ENCODE results near the gene SLC22A31.

Gene SLC22A31

DNA sequence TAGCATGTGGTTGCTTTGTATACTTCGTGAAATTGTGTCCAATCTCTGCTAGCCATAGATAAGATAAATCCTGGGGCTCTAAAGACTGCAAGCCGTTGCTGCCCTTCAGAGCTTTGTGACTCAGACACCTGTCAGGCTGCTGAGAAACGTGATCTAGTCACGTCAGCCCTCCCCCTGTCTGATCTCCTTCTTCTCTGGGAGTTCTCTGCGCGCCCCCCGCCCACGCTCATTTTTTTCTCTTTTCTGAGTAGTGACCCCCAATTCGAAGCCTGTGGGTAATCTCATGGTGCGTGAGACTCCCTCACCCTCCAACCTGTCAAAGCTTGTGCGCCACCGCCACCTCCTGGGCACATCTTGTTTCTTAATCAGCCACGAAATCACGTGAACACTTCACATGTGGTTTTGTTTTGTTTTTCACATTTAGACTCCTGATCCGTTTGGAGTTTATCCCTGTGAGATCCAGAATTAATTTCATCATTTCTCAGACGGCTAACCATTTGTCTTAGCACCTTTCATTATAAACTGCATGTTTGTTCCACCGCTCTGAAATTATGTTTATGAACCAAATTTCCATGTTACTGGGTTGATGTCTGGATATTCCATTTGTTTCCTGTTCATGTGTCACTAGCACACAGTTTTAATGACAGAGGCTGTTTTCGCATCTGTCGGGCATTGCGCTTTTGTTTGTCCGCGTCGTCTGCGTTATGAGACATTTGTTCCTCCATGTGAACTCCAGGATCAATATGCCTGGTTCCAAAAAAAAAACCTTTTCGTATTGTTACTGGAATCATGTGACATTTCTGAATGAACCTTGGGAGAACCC is 16.2 kb upstream of the SLC22A31 start:
- DNase-seq: peak; percentile 70

DNA sequence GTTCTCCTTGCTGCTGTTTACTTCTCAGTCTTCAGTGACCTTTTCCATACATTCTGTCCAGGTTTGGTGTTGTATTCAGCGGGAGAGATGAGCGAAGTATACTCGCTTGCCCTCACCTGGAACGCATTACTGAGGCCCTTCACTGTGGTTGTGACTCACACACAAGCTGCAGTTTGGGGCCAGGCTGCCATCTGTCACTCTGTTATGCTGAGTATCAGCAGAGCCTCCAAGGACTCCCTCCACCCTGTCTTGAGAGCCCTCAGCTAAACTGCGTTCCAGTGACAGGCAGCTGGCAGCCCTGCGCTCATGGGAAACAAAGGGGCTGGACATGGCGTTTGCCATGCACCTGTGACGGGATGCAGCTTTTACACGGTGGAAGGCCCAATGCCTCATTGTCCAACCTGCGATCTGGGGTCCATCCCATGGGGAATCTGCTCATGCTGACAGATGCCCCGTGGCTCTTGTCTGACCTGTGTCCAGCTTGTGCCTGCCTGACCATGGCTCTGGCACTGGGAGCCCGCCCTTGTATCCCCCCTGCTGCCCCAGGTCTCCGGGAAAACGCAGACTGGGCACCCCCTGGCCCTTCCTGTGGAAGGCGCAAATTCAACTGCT is 10.7 kb upstream of the SLC22A31 start:
- DNase-seq: no peak

DNA sequence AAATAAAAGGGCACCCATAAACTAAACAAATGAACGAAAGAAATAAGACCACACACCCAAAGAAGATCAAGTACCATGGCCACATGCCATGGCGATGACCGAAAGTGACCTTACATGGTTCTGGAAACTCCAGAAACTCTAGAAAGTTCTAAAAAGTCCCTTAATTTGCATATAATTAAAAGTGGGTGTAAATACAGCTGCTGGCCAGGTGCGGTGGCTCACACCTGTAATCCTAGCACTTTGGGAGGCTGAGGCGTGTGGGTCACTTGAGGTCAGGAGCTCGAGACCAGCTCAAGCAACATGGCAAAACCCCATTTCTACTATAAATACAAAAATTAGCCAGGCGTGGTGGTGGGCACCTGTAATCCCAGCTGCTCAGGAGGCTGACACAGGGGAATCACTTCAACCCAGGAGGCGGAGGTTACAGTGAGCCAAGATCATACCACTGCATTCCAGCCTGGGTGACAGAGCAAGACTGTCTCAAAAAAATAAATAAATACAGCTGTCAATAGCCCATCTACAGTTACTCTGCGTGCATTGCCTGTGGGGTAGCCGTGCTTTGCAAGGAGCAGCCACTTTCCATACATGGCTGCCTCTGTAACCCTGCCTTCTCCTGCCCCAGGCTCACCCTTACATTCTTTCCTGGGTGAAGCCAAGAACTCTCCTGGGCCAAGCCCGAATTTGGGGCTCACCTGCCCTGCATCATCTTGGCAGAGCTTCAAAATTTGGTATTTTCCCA is 10.0 kb upstream of the SLC22A31 start:
- no peak for DNase-seq

DNA sequence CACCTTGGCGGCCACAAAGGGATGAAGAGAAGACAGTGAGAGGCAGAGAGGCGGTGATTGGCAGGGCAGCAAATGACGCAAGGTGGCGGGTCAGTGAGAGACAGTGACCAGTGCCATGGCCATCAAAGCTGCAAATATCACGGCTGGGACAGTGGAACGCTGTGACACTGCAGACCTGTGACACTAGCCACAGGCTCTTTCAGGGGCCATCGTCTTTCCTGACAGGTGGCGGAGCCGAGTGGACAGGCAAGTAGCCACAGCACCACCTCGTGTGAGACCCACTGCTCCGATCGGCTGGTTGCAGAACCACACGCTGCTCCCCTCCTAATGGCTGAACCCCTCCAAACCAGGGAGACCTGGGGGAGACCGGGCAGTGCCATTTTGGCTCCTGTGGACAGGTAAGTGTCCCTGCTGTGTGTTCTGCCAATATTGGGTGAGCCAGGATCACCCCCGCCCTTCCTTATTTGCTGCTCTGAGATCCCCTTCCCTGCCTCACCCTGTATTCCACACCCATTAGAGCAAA is 9.2 kb upstream of the SLC22A31 start:
- no peak for DNase-seq

DNA sequence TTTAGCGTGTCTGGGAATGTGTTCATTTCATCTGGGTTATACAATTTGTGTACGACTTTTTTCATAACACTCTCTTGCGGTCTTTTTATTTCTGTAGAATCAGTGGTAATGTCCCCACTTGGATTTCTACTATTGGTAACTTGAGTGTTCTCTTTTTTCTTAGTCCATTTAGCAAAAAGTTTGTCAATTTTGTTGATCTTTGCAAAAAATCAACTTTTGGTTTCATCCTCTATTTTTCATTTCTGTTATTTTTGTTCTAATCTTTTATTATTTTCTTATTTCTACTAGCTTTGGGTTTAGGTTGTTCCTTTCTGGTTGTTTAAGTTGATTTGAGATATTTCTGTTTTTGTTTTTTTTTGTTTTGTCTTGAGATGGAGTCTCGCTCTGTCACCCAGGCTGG is 7.7 kb upstream of the SLC22A31 start:
- DNase-seq: no peak

DNA sequence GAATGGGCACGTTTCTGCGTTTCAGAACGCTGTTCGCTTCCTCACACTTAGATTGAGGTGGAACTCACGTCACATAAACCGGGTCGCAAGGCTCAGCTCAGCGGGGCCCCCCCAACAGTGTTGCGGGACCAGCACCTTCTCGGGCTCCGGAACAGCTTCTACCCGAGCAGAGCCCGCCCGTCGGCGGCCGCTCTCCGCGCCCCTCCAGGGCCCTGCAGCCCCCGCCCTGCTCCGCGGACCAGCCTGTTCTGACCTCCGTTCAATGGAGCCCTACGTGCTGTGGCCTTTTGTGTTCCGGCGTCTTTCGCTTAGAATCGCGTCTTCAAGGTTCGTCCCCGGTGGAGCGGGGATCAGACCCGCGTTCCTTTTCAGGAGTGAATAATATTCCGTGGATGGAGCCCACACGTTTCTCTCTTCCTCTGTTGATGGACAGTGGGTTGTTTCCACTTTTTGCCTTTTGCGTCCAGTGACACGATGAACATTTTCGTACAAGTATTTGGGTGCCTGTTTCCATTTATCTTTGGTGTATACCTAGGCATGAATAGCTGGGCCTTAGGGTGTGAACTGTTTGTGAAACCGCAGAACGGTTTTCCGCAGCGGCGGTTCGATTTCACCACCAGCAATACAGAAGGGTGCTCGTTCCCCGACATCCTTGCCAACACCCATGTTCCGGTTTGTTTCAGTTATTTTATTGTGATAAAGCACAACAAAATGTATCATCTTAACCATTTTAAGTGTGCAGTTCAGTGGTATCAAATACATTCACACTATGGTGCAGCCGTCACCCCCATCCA is 2.3 kb upstream of the SLC22A31 start:
- DNase-seq: no peak

DNA sequence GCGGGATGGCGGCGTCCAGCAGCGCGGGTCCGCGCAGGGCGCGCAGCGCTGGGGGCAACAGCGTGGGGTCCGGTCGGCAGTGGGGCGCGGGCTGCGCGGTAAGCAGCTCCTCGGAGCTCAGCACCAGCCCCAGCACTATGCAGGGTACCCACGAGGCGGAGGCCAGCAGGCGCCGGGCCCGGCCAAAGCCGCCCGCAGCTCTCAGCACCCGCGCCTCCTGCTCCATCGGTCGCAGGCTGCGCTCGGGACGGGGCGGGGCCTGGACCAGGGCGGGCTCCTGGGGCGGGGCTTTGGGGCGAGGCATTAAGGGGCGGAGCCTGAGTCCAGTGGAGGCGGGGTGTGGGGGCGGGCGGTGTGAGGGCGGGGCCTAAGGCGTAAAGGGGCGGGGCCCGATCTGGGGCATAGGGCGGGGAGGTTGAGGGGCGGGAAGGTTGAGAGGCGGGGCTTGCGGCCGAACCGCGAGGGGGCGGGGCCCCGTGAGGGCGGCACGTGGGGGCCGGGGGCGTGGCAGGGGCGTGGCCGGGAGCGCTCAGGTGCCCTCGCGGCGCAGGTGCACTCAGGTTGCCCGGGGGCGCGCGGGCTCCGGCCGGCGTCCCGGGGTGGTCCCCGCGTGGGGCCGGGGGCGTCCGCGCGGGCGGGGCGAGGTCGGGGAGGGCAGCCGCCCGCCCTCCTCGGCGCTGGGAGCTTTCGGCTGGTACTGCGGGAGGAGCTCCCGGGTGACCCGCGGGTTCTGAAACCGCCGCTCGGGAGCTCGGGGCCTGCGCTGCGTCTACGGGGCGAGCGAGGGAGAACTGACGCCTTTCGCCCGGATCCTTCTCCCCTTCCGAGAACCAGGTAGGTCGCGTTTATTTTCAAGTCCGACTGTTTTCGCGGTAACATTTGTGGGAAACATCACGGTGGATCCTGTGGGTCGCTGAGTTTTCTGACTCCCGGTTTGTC is 1.4 kb upstream of the SLC22A31 start:
- peak; percentile 66 for DNase-seq

DNA sequence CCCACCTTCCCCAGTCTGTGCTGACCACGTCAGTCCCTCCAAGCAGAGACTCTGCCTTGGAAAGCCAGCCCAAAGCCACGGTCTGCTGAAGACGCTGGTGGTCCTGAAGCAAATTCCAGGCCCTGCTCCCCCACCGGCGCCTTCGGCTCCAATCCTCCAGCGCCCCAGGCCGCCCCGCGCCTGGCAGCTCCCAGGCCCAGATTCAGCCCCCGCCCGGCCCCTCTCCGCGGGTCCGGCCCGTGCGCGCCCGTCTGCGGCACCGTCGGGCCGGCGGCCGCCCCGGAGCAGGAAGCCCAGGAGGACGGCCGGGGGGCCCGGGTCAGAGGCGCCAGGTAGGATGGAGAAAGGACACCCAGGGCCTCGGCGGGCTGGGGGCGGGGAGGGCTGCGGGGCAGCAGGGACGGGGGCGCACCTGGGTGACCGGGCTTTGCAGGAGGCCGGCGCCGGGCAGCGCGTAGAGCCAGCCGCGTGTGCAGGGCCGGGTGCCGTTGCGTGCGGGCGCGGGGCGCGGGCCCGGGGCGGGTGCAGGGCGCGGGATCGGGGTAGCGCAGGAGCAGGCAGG is 594 bp upstream of the SLC22A31 start:
- no peak for DNase-seq

DNA sequence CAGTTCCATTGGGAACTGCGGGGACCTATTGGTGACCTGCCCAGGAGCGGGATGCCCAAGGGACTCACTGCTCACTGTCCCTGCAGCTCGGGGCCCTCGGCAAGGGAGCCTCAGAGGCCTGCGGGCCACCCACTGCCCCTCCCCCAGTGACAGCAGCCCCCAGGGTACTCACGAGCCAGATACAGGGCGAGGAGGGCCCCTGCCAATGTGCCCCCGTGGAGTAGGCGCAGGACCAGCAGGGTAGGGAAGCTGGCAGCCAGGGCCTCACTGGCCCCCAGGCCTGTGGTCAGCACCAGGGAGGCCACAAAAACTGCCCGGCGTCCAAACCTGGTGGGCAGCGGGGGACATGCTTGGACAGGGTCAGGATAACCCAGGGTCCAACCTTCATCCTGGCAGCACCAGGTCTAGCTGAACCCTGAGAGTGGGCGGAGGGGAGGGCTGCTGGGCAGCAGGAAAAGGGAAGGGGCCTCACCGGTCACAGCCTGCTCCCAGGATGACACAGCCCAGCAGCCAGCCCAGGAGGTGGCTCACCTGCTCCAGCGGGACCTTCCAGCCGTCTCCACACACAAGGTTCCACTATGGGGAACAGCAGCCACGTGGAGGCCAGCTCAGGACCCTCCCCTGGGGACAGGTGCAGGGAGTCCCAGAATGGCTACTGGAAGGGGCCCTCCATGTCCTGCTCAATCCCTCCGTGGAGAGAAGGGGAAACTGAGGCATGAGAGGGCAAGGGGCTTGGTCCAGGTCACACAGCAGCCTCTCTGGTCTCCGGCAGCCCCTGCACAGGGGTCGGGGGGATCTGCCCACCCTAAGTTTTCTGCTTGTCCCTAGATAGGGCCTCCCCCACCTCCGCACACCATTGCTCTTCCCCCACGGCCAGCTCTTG is 855 bp downstream of the SLC22A31 start:
- DNase-seq: no peak

DNA sequence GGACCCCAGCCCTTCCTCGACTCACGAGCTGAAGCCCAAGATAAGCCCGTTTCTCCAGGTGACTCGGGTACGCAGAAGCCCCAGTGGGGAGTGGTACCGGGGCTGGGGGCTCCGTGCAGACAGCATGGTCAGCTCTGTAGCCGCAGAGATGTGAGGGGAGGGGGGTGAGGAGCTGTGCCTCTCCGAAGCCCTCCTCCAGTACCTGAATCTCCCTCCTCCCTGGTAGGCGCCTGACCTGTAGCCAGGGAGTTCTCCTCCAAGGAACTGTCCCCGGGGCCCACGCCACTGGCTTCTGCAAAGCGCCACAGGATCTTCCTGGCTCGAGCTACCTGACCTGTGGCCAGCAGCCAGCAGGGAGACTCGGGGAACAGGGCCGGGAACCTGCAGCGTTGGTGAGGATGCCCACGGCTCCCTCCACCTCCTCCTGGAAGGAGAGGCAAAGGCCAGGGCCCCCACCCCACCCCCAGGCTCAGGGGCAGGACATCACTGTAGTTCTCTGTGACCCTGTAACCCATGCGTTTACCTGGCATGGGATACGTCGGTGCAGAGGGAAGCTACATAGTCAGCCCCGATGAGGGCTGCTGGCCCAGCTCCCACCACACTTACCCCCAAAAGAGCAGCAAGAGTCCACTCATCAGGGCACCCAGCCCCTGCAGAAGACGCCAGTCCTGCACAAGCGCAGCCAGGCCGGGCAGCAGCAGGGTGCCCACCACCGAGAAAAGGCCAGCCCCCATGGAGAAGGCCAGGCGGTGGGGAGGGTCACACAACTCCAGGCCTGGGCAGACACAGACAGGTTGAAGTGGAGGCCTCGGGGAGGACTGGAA is 1.7 kb downstream of the SLC22A31 start:
- no peak for DNase-seq

DNA sequence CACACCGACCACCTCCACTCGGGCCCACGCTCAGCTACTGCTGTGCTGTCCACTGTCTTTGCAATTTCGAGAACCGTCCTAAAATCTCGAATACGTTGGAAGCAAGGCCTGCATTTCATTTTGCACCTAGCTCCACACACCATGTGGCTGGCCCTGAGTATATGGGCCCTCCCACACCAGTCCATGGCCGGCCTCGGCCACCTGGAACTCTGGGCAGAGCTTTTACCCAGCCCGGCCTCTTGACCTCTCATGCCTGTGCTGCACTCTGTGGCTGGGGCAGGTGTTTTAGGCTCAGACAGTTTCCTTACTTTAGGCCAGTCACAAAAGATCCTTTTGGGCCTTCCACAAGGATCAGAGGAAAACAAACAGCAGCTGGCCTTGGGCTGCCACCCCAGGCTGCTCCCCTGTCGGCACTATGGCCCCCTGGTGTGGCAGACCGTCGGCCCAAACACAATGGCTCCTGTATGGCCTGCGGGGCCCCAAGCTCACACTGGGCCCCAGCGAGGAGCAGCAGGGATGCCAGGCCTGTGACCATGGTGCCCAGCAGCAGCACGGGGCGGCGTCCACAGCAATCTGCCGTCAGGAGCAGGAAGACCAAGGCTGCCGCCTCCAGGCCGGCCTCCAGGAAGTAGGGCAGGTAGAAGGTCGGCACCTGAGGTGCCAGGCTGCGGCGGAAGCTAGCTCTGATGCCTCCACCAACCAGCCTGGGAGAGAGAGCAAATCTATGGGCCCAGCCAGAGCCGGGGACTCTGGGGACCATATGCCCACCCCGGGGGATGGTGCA is 2.5 kb downstream of the SLC22A31 start:
- no peak for DNase-seq

DNA sequence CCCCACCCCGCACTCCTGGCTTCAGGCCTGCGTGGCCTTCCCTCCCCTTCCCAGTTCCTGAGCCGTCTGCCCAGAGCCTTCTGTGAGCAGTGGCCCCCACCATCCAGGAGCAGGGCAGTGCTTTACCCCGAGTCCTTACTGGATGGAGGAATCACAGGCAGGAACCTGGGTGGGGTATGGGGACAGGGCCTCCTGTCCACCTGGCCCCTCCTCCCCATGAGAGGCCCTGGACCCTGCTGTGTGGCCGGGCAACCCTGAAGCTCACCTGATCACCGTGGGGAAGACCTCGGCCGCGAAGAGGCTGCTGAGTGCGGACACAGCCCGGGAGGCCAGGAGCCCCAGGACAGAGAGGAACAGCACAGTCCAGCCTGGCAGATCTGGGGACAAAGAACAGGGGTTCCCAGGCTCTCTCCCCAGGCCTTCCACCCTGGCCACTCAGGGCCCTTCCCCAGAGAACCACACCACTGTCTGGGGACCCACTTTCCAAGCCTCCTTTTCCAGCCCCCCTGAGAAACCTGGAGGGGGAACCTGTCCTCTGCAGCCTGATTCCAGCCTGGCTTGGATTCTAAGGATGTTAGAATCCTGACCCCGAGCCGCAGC is 3.2 kb downstream of the SLC22A31 start:
- DNase-seq: no peak

DNA sequence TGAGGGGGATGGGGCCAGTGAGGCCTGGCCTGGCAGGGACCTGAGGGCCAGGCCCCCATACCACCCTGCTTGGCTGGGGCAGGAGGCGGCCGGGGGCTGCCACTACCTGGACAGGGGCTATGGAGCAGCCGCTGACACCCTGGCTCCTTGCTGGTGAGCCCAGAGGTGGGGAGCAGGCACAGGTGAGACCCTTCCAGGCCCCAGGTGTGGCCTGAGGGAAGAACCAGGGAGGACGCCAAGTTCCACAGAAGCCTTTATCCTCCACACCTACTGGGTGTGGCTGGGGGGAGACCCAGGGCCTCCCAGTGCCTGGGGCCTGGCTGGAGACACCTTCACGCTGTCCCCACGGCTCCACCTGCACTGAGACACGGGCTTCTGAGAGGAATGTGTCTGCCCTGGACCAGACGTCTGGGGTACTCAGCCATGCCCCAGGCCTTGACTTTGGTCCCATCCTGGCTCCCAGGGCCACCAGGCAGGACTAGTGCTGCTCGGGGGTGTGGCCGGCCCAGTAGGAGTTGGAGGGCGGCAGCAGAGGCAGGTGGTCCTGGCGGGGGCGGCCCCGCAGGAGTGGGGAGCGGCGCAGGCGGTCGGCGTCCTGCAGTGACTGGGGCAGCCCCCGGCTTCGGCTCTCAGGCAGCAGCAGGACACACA is 4.7 kb downstream of the SLC22A31 start:
- DNase-seq: no peak

DNA sequence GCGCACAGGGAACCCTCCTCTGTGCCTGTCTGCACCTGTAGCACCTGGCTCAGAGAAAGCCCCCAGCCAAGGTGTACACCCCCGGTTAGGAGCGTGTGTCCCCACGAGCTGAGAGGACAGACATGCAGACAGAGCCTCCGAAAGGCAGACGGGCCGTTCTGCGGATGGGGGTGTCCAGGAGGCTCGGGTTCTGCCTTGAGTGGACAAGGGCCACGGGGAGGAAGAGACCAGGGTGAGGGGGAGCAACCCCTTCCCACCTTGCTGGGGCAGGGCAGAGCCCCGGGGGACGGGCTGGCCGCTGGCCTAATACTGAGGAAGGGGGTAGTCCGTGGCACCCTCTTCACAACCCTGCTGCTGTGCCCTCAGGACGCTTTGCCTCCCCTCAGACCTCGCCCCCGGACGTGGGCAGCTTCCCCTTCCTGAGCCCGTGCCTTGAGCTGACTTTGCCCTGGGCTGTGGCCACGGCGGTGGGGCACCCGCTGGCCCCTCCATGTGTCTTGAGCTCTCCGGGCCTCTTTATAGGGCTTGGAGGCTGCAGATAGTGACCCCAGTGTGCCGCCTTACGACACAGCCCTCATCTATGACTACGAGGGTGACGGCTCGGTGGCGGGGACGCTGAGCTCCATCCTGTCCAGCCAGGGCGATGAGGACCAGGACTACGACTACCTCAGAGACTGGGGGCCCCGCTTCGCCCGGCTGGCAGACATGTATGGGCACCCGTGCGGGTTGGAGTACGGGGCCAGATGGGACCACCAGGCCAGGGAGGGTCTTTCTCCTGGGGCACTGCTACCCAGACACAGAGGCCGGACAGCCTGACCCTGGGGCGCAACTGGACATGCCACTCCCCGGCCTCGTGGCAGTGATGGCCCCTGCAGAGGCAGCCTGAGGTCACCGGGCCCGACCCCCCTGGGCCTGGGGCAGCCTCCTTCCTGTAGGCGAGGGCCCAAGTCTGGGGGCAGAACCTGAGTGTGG is 5.7 kb downstream of the SLC22A31 start:
- DNase-seq: no peak

DNA sequence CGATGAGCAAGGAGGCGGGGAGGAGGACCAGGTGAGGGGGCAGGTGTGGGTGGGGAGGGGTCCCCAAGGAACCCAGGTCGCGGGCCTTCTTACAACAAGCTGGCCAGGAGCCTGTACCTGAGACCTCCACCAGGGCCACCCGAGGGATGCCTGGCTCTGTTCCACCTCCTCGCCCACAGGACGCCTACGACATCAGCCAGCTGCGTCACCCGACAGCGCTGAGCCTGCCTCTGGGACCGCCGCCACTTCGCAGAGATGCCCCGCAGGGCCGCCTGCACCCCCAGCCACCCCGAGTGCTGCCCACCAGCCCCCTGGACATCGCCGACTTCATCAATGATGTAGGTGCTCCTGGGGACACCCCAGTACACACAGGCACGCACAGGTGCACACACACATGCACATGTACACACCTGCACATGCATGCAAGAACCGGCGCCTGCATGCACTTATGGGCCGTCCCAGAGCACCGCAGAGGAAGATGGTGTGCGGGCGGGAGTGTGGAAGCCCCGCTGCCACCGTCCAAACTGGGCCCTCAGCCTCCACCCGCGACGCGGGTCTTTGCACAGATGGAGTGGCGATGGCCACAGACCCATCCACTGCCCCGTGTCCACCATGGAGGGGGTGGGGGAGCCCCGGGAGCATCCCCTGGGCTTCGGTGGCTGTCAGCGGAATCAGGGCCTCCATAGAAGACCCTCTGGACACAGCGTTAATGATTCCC is 6.6 kb downstream of the SLC22A31 start:
- DNase-seq: no peak

Data from fibroblast of skin of back (primary cell).